Measurements from ENCODE around the gene PDE11A.

- TF ChIP-seq, protein P1, sequence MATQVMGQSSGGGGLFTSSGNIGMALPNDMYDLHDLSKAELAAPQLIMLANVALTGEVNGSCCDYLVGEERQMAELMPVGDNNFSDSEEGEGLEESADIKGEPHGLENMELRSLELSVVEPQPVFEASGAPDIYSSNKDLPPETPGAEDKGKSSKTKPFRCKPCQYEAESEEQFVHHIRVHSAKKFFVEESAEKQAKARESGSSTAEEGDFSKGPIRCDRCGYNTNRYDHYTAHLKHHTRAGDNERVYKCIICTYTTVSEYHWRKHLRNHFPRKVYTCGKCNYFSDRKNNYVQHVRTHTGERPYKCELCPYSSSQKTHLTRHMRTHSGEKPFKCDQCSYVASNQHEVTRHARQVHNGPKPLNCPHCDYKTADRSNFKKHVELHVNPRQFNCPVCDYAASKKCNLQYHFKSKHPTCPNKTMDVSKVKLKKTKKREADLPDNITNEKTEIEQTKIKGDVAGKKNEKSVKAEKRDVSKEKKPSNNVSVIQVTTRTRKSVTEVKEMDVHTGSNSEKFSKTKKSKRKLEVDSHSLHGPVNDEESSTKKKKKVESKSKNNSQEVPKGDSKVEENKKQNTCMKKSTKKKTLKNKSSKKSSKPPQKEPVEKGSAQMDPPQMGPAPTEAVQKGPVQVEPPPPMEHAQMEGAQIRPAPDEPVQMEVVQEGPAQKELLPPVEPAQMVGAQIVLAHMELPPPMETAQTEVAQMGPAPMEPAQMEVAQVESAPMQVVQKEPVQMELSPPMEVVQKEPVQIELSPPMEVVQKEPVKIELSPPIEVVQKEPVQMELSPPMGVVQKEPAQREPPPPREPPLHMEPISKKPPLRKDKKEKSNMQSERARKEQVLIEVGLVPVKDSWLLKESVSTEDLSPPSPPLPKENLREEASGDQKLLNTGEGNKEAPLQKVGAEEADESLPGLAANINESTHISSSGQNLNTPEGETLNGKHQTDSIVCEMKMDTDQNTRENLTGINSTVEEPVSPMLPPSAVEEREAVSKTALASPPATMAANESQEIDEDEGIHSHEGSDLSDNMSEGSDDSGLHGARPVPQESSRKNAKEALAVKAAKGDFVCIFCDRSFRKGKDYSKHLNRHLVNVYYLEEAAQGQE (IDR thresholded peaks at IDR 0.05; ENCODE audit: insufficient read depth in 1 of 2, low read depth in 2 of 2, low read length in 2 of 2) = no peak
- no peak for TF ChIP-seq SIN3A (IDR thresholded peaks at IDR 0.05; ENCODE audit: borderline replicate concordance, insufficient read depth, low read length)
- no peak for TF ChIP-seq POLR2AphosphoS5 (IDR thresholded peaks at IDR 0.05; ENCODE audit: low read depth, low read length)
- TF ChIP-seq TAF1 (IDR thresholded peaks at IDR 0.05; ENCODE audit: borderline replicate concordance, insufficient read depth, low read length) = no peak
Measured at GRCh38 chr2:178111743-178112142, 39.2 kb upstream of the PDE11A start.
